Colonic mucosa (tissue), 4 donors: ENCODE results near the gene LTBP3. TPM values are rescaled to one million over a fixed set of nuclear protein-coding genes. Genes with fewer than 3 reads are reported as not detected.

Source experiments
- DNase-seq: peaks from one replicate; pipeline ENCODE4 v3.0.0-alpha.2; 2020
- H3K27ac ChIP-seq: fragments of 200-600 bp; one replicate; pipeline ENCODE4 v1.8.0; 2021
- H3K27me3 ChIP-seq: fragments of 200-600 bp; one replicate; pipeline ENCODE4 v1.8.0; 2021
- H3K36me3 ChIP-seq: fragments of 200-600 bp; one replicate; pipeline ENCODE4 v1.8.0; 2021
- H3K4me1 ChIP-seq: fragments of 200-600 bp; one replicate; pipeline ENCODE4 v1.8.0; 2021; ENCODE audit warnings: mild to moderate bottlenecking
- H3K4me3 ChIP-seq: fragments of 200-600 bp; one replicate; pipeline ENCODE4 v1.8.0; 2021
- H3K9ac ChIP-seq, 2 donors: one replicate each; pipeline ENCODE4 v1.7.0; 2013; ENCODE audit warnings: control low read depth in 2 of 2, low read depth in 2 of 2, low read length in 2 of 2
- H3K9me3 ChIP-seq: fragments of 200-600 bp; one replicate; pipeline ENCODE4 v1.8.0; 2021
- CTCF ChIP-seq: fragments of 200-600 bp; IDR thresholded peaks from one replicate; pipeline ENCODE4 v1.8.0; 2022; ENCODE audit warnings: antibody characterized with exemption, mild to moderate bottlenecking
- intact Hi-C: fragments of 100-400 bp; cut with DNase I; formaldehyde crosslinking; loops from one replicate; pipeline ENCODE4 v1.14.1; 2022
- total RNA-seq, 2 donors: library from RNA; stranded (reverse); fragmentation: NEBNext Ultra II Directional in 1 of 2; extraction: Animal tissue kit (Norgen Biotek cat#: 25700) in 1 of 2; gene quantifications; one replicate each; pipeline ENCODE4 v1.2.1, GENCODE V29; 2021
- donor health status: healthy.
- donor health status: DM: no; HTN: no; CAD: no.
- donor health status: DM: no; HTN: no; CAD: no.

The LTBP3 gene
- total RNA-seq, 2 donors from 2014 or later: 27.3 to 31.1 TPM

- intact Hi-C loops: no loop called here
- no peak overlapping the region for H3K9ac ChIP-seq
- H3K9me3 ChIP-seq: no peaks in the 10 kb centered on the region
- no peak for TF ChIP-seq CTCF
- H3K4me3 ChIP-seq: no peak overlapping the region
- H3K36me3 ChIP-seq: peaks cover 8% of the 10 kb centered on the region
- peaks cover 5% of the 10 kb centered on the region for H3K4me1 ChIP-seq
- DNase-seq: no peak
- no peaks in the 10 kb centered on the region for H3K27me3 ChIP-seq
- H3K27ac ChIP-seq: no peak overlapping the region
Observed at GRCh38 chr11:65598258-65598699, 40.1 kb upstream of the LTBP3 start.

- no peak for DNase-seq
- TF ChIP-seq CTCF: no peak
- H3K4me1 ChIP-seq: peaks cover 5% of the 10 kb centered on the region
- intact Hi-C loops: no loop called here
- H3K9me3 ChIP-seq: no peaks in the 10 kb centered on the region
- H3K9ac ChIP-seq: no peak overlapping the region
- no peaks in the 10 kb centered on the region for H3K27me3 ChIP-seq
- H3K27ac ChIP-seq: no peak overlapping the region
- no peak overlapping the region for H3K4me3 ChIP-seq
- H3K36me3 ChIP-seq: peaks cover 8% of the 10 kb centered on the region
Observed at GRCh38 chr11:65596520-65596919, 38.4 kb upstream of the LTBP3 start.

GRCh38 chr11:65595543-65596281 lies 37.6 kb upstream of the LTBP3 start, which contains the start of gene KCNK7:
Gene KCNK7 (minus strand): TSS chr11:65595800. CDS start chr11:65595772, 28 bp downstream.
- DNase-seq: no peak
- Histone ChIP-seq H3K9ac (no peak within 1 kb of the TSS), H3K27me3 (no peaks in the 10 kb centered on the region), H3K4me1 (peaks cover 5% of the 10 kb centered on the region), H3K27ac (no peak within 1 kb of the TSS), H3K36me3 (peaks cover 8% of the 10 kb centered on the region), H3K9me3 (no peaks in the 10 kb centered on the region), H3K4me3 (no peak within 1 kb of the TSS)
- intact Hi-C loops: no loop called here
- TF ChIP-seq CTCF: no peak

- Histone ChIP-seq H3K4me3 (no peak overlapping the region), H3K36me3 (peaks cover 8% of the 10 kb centered on the region), H3K9ac (no peak overlapping the region), H3K27me3 (no peaks in the 10 kb centered on the region), H3K9me3 (no peaks in the 10 kb centered on the region), H3K4me1 (peaks cover 5% of the 10 kb centered on the region), H3K27ac (no peak overlapping the region)
- intact Hi-C loops: no loop called here
- TF ChIP-seq CTCF: no peak
- DNase-seq: no peak
Observed at GRCh38 chr11:65595131-65595530, 37.0 kb upstream of the LTBP3 start.

GRCh38 chr11:65593518-65594414 lies 35.6 kb upstream of the LTBP3 start:
- no peaks in the 10 kb centered on the region for H3K27me3 ChIP-seq
- peak overlapping the region in 1 of 2 donors; percentile 16 for H3K9ac ChIP-seq
- intact Hi-C loops: loop anchor here (5.0 kb wide), 1 partner anchor 51 kb away; no protein-coding TSS in a partner anchor
- TF ChIP-seq CTCF: peak; percentile 38
- no peak for DNase-seq
- no peaks in the 10 kb centered on the region for H3K9me3 ChIP-seq
- H3K4me3 ChIP-seq: no peak overlapping the region
- no peak overlapping the region for H3K27ac ChIP-seq
- H3K4me1 ChIP-seq: peaks cover 5% of the 10 kb centered on the region
- H3K36me3 ChIP-seq: peaks cover 8% of the 10 kb centered on the region
